Adrenal gland (tissue), 12 donors: Measurements from ENCODE around the gene STK17B. TPM values are rescaled to one million over a fixed set of nuclear protein-coding genes. Genes with fewer than 3 reads are reported as not detected.

Experiments used
- DNase-seq, 7 donors: peaks; one replicate each; pipeline ENCODE4 v3.0.0-alpha.2; 2019 to 2020
- H3K27ac ChIP-seq, 5 donors: fragments of 200-600 bp; sonication (generic) in 4 of 5; 1 replicate in 3 of 5; 2 replicates in 2 of 5; pipeline versions ENCODE4 v1.5.1 to v1.8.0; 2016 to 2020; ENCODE audit warnings: mild to moderate bottlenecking in 1 of 5
- H3K27me3 ChIP-seq: fragments of 200-600 bp; 2 replicates; pipeline ENCODE4 v1.8.0; 2021
- H3K36me3 ChIP-seq, 2 donors: fragments of 200-600 bp; replicated peaks in 1 of 2; 1 replicate in 1 of 2; 2 replicates in 1 of 2; pipeline versions ENCODE4 v1.5.1 to v1.8.0; 2018 to 2022
- H3K4me1 ChIP-seq, 2 donors: fragments of 200-600 bp; replicated peaks in 1 of 2; 1 replicate in 1 of 2; 2 replicates in 1 of 2; pipeline versions ENCODE4 v1.5.1 to v1.8.0; 2018 to 2021
- H3K4me3 ChIP-seq, 4 donors: fragments of 200-600 bp; sonication (generic) in 3 of 4; one replicate each; pipeline ENCODE4 v1.5.1; 2016 to 2018
- H3K9me3 ChIP-seq, 3 donors: fragments of 200-600 bp; sonication (generic) in 1 of 3; replicated peaks in 1 of 3; 1 replicate in 2 of 3; 2 replicates in 1 of 3; pipeline versions ENCODE4 v1.5.1 to v1.8.0; 2016 to 2021
- POLR2A ChIP-seq, 2 donors: fragments of 450-650 bp; IDR thresholded peaks; one replicate each; pipeline ENCODE4 v1.6.1; 2017; ENCODE audit warnings: antibody characterized with exemption in 2 of 2, mild to moderate bottlenecking in 2 of 2, moderate library complexity in 1 of 2
- WGBS, 4 donors: extraction: QIAGEN DNeasy Blood & Tissue Kit in 2 of 4; methylation state at CpG; one replicate each; pipeline versions ENCODE4 v1.1.5 to v1.1.7; 2013 to 2017; 5-methylcytosine and 5-hydroxymethylcytosine counted together
- intact Hi-C, 2 donors: fragments of 100-400 bp; cut with DNase I; formaldehyde crosslinking; loops; one replicate each; pipeline versions ENCODE4 v1.14.1 to v1.15.0; 2022 to 2023
- polyA plus RNA-seq, 3 donors: library from polyadenylated mRNA; stranded (reverse); fragments of 200-250 nt in 2 of 3; fragments of 350-450 nt in 1 of 3; fragmentation: Illumina TruSeq in 1 of 3; extraction: RNeasy Lipid Tissue Mini Kit (QIAGEN cat#74804) in 1 of 3; gene quantifications; one replicate each; pipeline ENCODE4 v1.2.3, GENCODE V29; 2013 to 2014
- total RNA-seq, 9 donors: library from RNA; depleted of rRNA in 4 of 9; stranded (reverse); fragments of >200 nt in 4 of 9; fragments of 120-200 nt in 1 of 9; fragmentation: NEBNext Ultra II Directional in 1 of 9; extraction: Animal tissue kit (Norgen Biotek cat#: 25700) in 1 of 9; gene quantifications; one replicate each; pipeline versions ENCODE4 v1.1.0 to v1.2.4, GENCODE V29; 2013 to 2023
- TF ChIP-seq, protein P1 (sequence below), 6 experiments: fragments of 450-650 bp in 4 of 6; fragments of 200-600 bp in 2 of 6; sonication (generic) in 1 of 6; IDR thresholded peaks; 1 replicate in 5 of 6; 2 replicates in 1 of 6; pipeline versions ENCODE4 v1.5.1 to v1.8.0; 2016 to 2021; ENCODE audit warnings: antibody characterized with exemption in 6 of 6, mild to moderate bottlenecking in 2 of 6, moderate library complexity in 1 of 6
- donor health status: healthy with polysubstance abuse.
- donor health status: Bipolar disorder and iron deficiency.
- donor health status: DM: yes; HTN: yes; CAD: no.
- donor health status: DM: no; HTN: no; CAD: no.
- donor health status: DM: no; HTN: no; CAD: no.
- donor health status: DM: yes; HTN: yes; CAD: no.

The STK17B gene
- total and polyA plus RNA-seq, 12 donors: 3.6 to 35.0 (median 15.5) TPM

DNA sequence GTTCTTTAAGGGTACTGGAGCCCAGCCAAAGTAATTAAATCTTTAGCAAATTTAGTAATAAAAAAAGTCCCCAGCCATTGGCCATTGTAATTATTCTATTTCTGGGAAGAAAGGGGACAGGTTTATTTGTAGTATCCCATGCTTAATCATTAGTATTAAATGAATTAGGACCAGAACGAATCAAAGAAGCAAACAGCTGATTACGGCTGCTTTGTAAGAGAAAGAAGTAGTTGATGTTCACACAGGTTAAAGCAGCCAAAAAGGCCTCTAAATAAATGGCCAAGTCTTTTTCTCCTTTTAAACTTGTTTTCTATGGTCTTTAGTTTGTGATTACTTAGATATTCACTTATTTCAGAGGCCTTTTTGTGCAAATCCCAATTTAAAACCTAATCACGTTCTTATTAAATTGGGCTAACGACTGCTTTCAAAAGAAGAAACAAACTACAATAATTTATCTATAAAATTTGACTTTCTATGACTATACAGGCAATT, 54.1 kb downstream of the STK17B start:
- no peaks in the 10 kb centered on the region for H3K9me3 ChIP-seq
- intact Hi-C loops: no loop called here
- no peaks in the 10 kb centered on the region for H3K27me3 ChIP-seq
- no peak overlapping the region for H3K27ac ChIP-seq
- peaks cover 0 to 2% of the 10 kb centered on the region in 2 donors for H3K4me1 ChIP-seq
- no peak for DNase-seq
- H3K4me3 ChIP-seq: no peak overlapping the region
- TF ChIP-seq, protein P1, sequence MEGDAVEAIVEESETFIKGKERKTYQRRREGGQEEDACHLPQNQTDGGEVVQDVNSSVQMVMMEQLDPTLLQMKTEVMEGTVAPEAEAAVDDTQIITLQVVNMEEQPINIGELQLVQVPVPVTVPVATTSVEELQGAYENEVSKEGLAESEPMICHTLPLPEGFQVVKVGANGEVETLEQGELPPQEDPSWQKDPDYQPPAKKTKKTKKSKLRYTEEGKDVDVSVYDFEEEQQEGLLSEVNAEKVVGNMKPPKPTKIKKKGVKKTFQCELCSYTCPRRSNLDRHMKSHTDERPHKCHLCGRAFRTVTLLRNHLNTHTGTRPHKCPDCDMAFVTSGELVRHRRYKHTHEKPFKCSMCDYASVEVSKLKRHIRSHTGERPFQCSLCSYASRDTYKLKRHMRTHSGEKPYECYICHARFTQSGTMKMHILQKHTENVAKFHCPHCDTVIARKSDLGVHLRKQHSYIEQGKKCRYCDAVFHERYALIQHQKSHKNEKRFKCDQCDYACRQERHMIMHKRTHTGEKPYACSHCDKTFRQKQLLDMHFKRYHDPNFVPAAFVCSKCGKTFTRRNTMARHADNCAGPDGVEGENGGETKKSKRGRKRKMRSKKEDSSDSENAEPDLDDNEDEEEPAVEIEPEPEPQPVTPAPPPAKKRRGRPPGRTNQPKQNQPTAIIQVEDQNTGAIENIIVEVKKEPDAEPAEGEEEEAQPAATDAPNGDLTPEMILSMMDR (IDR thresholded peaks at IDR 0.05): no peak
- no peak for TF ChIP-seq POLR2A (IDR thresholded peaks at IDR 0.05)
- 90 to 96% (median 92%) methylated on average over 4 of the region's 4 CpGs for WGBS, 4 donors
- no peaks in the 10 kb centered on the region for H3K36me3 ChIP-seq

DNA sequence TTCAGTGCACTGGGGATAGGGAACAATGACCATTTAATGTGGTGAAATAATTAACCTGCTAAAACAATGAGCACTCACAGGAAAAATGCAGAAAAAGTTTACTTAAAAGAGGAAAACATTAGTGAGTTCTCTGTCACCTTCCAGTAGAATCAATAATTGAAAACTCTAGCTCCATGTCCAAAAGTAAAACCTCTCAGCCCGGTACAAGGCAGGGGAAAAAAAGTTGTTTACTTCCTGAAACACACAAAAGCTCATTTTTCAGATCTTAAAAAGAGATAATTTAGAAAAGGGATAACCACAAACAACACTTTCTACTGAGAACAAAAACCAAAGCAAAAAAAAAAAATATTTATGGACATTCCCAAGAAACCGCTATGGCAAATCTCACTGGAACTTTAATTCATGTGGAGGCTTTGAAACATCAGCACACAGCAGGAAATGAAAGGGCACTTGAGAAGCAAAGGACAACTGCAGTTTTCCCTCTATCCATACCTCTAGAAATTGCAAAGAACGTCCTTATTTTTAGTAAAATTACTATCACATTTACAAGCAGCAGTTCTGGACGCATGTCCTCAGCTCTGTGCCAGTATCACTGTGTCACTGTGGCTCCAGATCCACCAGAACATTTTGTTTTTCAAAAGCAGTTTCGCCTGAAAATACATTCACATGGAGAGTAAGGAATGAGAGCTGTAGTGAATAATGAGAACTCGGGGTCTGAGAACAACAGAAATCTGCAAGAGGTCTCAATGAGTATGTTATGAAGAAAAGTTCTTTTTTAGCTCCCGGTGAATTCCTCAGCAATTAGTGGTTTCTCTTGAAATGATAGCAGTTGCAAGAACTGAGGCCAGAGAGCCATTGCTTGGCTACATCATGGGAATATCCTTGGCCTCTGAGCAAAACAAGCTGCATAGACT, 58.1 kb downstream of the STK17B start:
- no peak for DNase-seq
- H3K4me1 ChIP-seq: peaks cover 0 to 5% of the 10 kb centered on the region in 2 donors
- no peaks in the 10 kb centered on the region for H3K9me3 ChIP-seq
- H3K4me3 ChIP-seq: no peak overlapping the region
- no peaks in the 10 kb centered on the region for H3K27me3 ChIP-seq
- intact Hi-C loops: no loop called here
- H3K36me3 ChIP-seq: no peaks in the 10 kb centered on the region
- H3K27ac ChIP-seq: peak overlapping the region in 2 of 5 donors; percentile 2 to 49
- no peak for TF ChIP-seq POLR2A (IDR thresholded peaks at IDR 0.05)
- TF ChIP-seq, protein P1 (IDR thresholded peaks at IDR 0.05): no peak
- WGBS, 4 donors: 37 to 48% (median 46%) methylated on average over 7 of the region's 7 CpGs

- no peak for DNase-seq
- H3K36me3 ChIP-seq: no peaks in the 10 kb centered on the region
- H3K27ac ChIP-seq: no peak overlapping the region
- WGBS, 4 donors: 62 to 75% (median 67%) methylated on average over 5 of the region's 5 CpGs
- no peaks in the 10 kb centered on the region for H3K9me3 ChIP-seq
- H3K4me3 ChIP-seq: no peak overlapping the region
- no peaks in the 10 kb centered on the region for H3K27me3 ChIP-seq
- peaks cover 0 to 5% of the 10 kb centered on the region in 2 donors for H3K4me1 ChIP-seq
- intact Hi-C loops: no loop called here
- TF ChIP-seq POLR2A (IDR thresholded peaks at IDR 0.05): no peak
- TF ChIP-seq, protein P1 (IDR thresholded peaks at IDR 0.05): no peak
Observed at GRCh38 chr2:196112418-196113034, 58.9 kb downstream of the STK17B start.

GRCh38 chr2:196108604-196109003, 62.8 kb downstream of the STK17B start:
- Histone ChIP-seq H3K36me3 (no peaks in the 10 kb centered on the region), H3K4me1 (peaks cover 0 to 5% of the 10 kb centered on the region in 2 donors), H3K27ac (no peak overlapping the region), H3K9me3 (no peaks in the 10 kb centered on the region), H3K4me3 (no peak overlapping the region), H3K27me3 (no peaks in the 10 kb centered on the region)
- TF ChIP-seq, protein P1 (IDR thresholded peaks at IDR 0.05): no peak
- no peak for TF ChIP-seq POLR2A (IDR thresholded peaks at IDR 0.05)
- WGBS, 4 donors: 80 to 94% (median 84%) methylated on average over 1 of the region's 1 CpG
- intact Hi-C loops: no loop called here
- DNase-seq: no peak
